ENCODE data around the gene SLC2A1.

Gene SLC2A1

GRCh38 chr1:42924851-42925760 lies 33.6 kb downstream of the SLC2A1 start:
- Histone ChIP-seq H3K27ac (replicated peaks) (peak overlapping the region; percentile 74), H3K4me3 (replicated peaks; ENCODE audit: insufficient read depth, low read length) (peak overlapping the region; percentile 82), H3K27me3 (ENCODE audit: insufficient read depth, poor library complexity, severe bottlenecking) (no peaks in the 10 kb centered on the region)
- TF ChIP-seq CTCF (IDR thresholded peaks at IDR 0.05; ENCODE audit: insufficient read depth, low read length): no peak
- no peak for TF ChIP-seq GABPA (IDR thresholded peaks at IDR 0.05; ENCODE audit: low read depth)
- TF ChIP-seq REST (IDR thresholded peaks at IDR 0.05; ENCODE audit: insufficient replicate concordance, low read depth): no peak
- TF ChIP-seq SPI1 (IDR thresholded peaks at IDR 0.05; ENCODE audit: borderline replicate concordance, low read depth): no peak
- TF ChIP-seq POLR2AphosphoS5 (IDR thresholded peaks at IDR 0.05; ENCODE audit: low read depth): no peak
- DNase-seq (ENCODE audit: low read depth in 1 of 2, low spot score in 1 of 2): no peak

GRCh38 chr1:42924082-42924850 lies 34.4 kb downstream of the SLC2A1 start:
- DNase-seq (ENCODE audit: low read depth in 1 of 2, low spot score in 1 of 2): peak; percentile 82 to 91
- Histone ChIP-seq H3K27ac (replicated peaks) (peak overlapping the region; percentile 74), H3K4me3 (replicated peaks; ENCODE audit: insufficient read depth, low read length) (peak overlapping the region; percentile 82), H3K27me3 (ENCODE audit: insufficient read depth, poor library complexity, severe bottlenecking) (no peaks in the 10 kb centered on the region)
- TF ChIP-seq REST (IDR thresholded peaks at IDR 0.05; ENCODE audit: insufficient replicate concordance, low read depth): no peak
- TF ChIP-seq CTCF (IDR thresholded peaks at IDR 0.05; ENCODE audit: insufficient read depth, low read length): no peak
- TF ChIP-seq GABPA (IDR thresholded peaks at IDR 0.05; ENCODE audit: low read depth): no peak
- TF ChIP-seq POLR2AphosphoS5 (IDR thresholded peaks at IDR 0.05; ENCODE audit: low read depth): no peak; the same call in 1 of the 2 replicates
- TF ChIP-seq SPI1 (IDR thresholded peaks at IDR 0.05; ENCODE audit: borderline replicate concordance, low read depth): no peak

GRCh38 chr1:42923367-42924081 lies 35.1 kb downstream of the SLC2A1 start:
- H3K4me3 ChIP-seq (replicated peaks; ENCODE audit: insufficient read depth, low read length): peak overlapping the region; percentile 82
- no peak for TF ChIP-seq GABPA (IDR thresholded peaks at IDR 0.05; ENCODE audit: low read depth)
- TF ChIP-seq SPI1 (IDR thresholded peaks at IDR 0.05; ENCODE audit: borderline replicate concordance, low read depth): no peak
- TF ChIP-seq REST (IDR thresholded peaks at IDR 0.05; ENCODE audit: insufficient replicate concordance, low read depth): no peak
- no peak for TF ChIP-seq CTCF (IDR thresholded peaks at IDR 0.05; ENCODE audit: insufficient read depth, low read length)
- no peak for TF ChIP-seq POLR2AphosphoS5 (IDR thresholded peaks at IDR 0.05; ENCODE audit: low read depth)
- no peak for DNase-seq (ENCODE audit: low read depth in 1 of 2, low spot score in 1 of 2)
- no peaks in the 10 kb centered on the region for H3K27me3 ChIP-seq (ENCODE audit: insufficient read depth, poor library complexity, severe bottlenecking)
- H3K27ac ChIP-seq (replicated peaks): peak overlapping the region; percentile 74; the same call in 1 of the 2 replicates

All from HL-60 (cell line).